SH-SY5Y (cell line): Measurements from ENCODE around the gene MACROD2.

ENCODE experiments used
- GATA2 ChIP-seq: IDR thresholded peaks from 2 replicates; pipeline ENCODE4 v1.6.1; 2011; ENCODE audit warnings: mild to moderate bottlenecking, low read depth, low read length
- GATA3 ChIP-seq: IDR thresholded peaks from 2 replicates; pipeline ENCODE4 v1.6.1; 2011; ENCODE audit warnings: low read depth, mild to moderate bottlenecking, low read length, moderate library complexity

Gene MACROD2

GRCh38 chr20:15155848-15156401 lies 1160.6 kb downstream of the MACROD2 start:
- peak; percentile 9; the same call in 1 of the 2 replicates for TF ChIP-seq GATA2
- TF ChIP-seq GATA3: no peak

GRCh38 chr20:15158533-15158932 lies 1163.2 kb downstream of the MACROD2 start:
- TF ChIP-seq GATA2: no peak
- no peak for TF ChIP-seq GATA3

- TF ChIP-seq GATA2: no peak
- TF ChIP-seq GATA3: no peak
Observed at GRCh38 chr20:15162079-15162647, 1166.8 kb downstream of the MACROD2 start.

- TF ChIP-seq GATA2: no peak
- TF ChIP-seq GATA3: no peak
Observed at GRCh38 chr20:15163632-15164031, 1168.3 kb downstream of the MACROD2 start.

GRCh38 chr20:15164726-15165125 lies 1169.4 kb downstream of the MACROD2 start:
- no peak for TF ChIP-seq GATA2
- no peak for TF ChIP-seq GATA3

- TF ChIP-seq GATA2 (no peak), GATA3 (no peak)
Observed at GRCh38 chr20:15166744-15167143, 1171.4 kb downstream of the MACROD2 start.

- TF ChIP-seq GATA2 (no peak), GATA3 (no peak)
Observed at GRCh38 chr20:15171016-15171415, 1175.7 kb downstream of the MACROD2 start.

GRCh38 chr20:15176929-15177328 lies 1181.6 kb downstream of the MACROD2 start:
- no peak for TF ChIP-seq GATA3
- no peak for TF ChIP-seq GATA2

GRCh38 chr20:15178581-15178980 lies 1183.3 kb downstream of the MACROD2 start:
- TF ChIP-seq GATA2: no peak
- TF ChIP-seq GATA3: no peak

- no peak for TF ChIP-seq GATA3
- TF ChIP-seq GATA2: no peak
Observed at GRCh38 chr20:15179381-15179780, 1184.1 kb downstream of the MACROD2 start.

GRCh38 chr20:15179781-15180180 lies 1184.5 kb downstream of the MACROD2 start:
- TF ChIP-seq GATA3 (no peak), GATA2 (no peak)

- TF ChIP-seq GATA2 (no peak), GATA3 (no peak)
Observed at GRCh38 chr20:15185322-15185721, 1190.0 kb downstream of the MACROD2 start.

- TF ChIP-seq GATA2 (no peak), GATA3 (no peak)
Observed at GRCh38 chr20:15185913-15186312, 1190.6 kb downstream of the MACROD2 start.

- TF ChIP-seq GATA2 (no peak), GATA3 (no peak)
Observed at GRCh38 chr20:15187612-15188011, 1192.3 kb downstream of the MACROD2 start.

- TF ChIP-seq GATA2: no peak
- TF ChIP-seq GATA3: no peak
Observed at GRCh38 chr20:15188415-15188814, 1193.1 kb downstream of the MACROD2 start.
